Erythroblast (primary cell): ENCODE data around the gene IL1R2.

ENCODE experiments used
- GATA1 ChIP-seq: IDR thresholded peaks from 2 replicates; pipeline ENCODE4 v1.6.1; 2011; ENCODE audit warnings: low read depth, mild to moderate bottlenecking, control low read depth, low read length, moderate library complexity
- POLR2A ChIP-seq: IDR thresholded peaks from 2 replicates; pipeline ENCODE4 v1.6.1; 2011; ENCODE audit warnings: mild to moderate bottlenecking, low read length

DNA sequence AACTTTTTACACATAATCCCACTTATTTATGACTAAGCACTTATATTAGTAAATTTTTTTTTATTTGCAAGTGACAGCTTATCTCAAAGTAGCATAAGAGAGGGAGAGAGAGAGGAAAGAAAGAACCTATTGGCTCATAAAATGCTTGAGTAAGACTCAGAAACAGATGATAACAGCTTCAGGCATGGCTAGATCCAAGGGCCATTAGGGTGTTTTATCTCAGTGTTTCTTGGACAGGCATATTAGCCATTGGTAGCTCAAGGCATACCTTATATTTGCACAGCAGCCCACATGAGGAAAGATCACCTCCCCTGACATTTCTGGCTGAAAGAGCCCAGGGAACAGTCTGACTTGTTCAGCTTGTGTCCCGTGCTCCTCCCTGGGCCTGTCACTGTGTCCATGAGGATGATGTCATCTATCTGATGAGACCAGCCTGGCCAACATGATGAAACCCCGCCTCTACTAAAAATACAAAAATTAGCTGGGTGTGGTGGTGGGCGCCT lies 64.4 kb downstream of the IL1R2 start:
- TF ChIP-seq POLR2A (no peak), GATA1 (no peak)
